Upper lobe of left lung (tissue), 4 donors: ENCODE data around the gene ERGIC1.

Experiments
- CTCF ChIP-seq, 6 experiments: fragments of 450-650 bp in 4 of 6; fragments of 200-600 bp in 2 of 6; sonication (generic) in 2 of 6; IDR thresholded peaks; one replicate each; pipeline ENCODE4 v1.5.1; 2016 to 2019; ENCODE audit warnings: antibody characterized with exemption in 6 of 6
- EP300 ChIP-seq, 4 donors: sonication (generic); formaldehyde crosslinking; IDR thresholded peaks; one replicate each; pipeline ENCODE4 v1.5.1; 2017; ENCODE audit warnings: antibody characterized with exemption in 4 of 4, control low read depth in 2 of 4
- POLR2A ChIP-seq, 4 donors: fragments of 450-650 bp; IDR thresholded peaks; one replicate each; pipeline ENCODE4 v1.5.1; 2016 to 2017; ENCODE audit warnings: antibody characterized with exemption in 4 of 4, mild to moderate bottlenecking in 2 of 4
- POLR2AphosphoS5 ChIP-seq, 2 donors: sonication (generic); formaldehyde crosslinking; IDR thresholded peaks; one replicate each; pipeline ENCODE4 v1.5.1; 2017; ENCODE audit warnings: antibody characterized with exemption in 2 of 2

GRCh38 chr5:172904643-172905345 is 70.7 kb downstream of the ERGIC1 start:
- TF ChIP-seq POLR2A (IDR thresholded peaks at IDR 0.05) (peak in 2 of 4 donors; percentile 42 to 47), CTCF (IDR thresholded peaks at IDR 0.05) (no peak), EP300 (IDR thresholded peaks at IDR 0.05) (peak in 2 of 4 donors; percentile 65 to 80), POLR2AphosphoS5 (IDR thresholded peaks at IDR 0.05) (peak; percentile 15 to 67)
